Neural cell (in vitro differentiated cells): Measurements from ENCODE around the gene TACC2.

Experiments used
- EP300 ChIP-seq: fragments of 450-650 bp; conservative IDR thresholded peaks from 2 replicates; pipeline ENCODE4 v1.6.1; 2014; ENCODE audit warnings: antibody characterized with exemption, mild to moderate bottlenecking, moderate library complexity; ENCODE audit not compliant: poor library complexity, severe bottlenecking
- EZH2 ChIP-seq: fragments of 200-600, 300-800 bp; shearing (Covaris generic), sonication (generic); IDR thresholded peaks from 2 replicates; pipeline ENCODE4 v1.6.1; 2014; ENCODE audit warnings: antibody characterized with exemption, low read length, borderline replicate concordance, mild to moderate bottlenecking; ENCODE audit not compliant: insufficient read depth, poor library complexity, severe bottlenecking
- MXI1 ChIP-seq: fragments of 450-650 bp; conservative IDR thresholded peaks from 2 replicates; pipeline ENCODE4 v1.6.1; 2014; ENCODE audit warnings: antibody characterized with exemption, mild to moderate bottlenecking; ENCODE audit not compliant: poor library complexity, severe bottlenecking
- POLR2AphosphoS5 ChIP-seq: IDR thresholded peaks from 2 replicates; pipeline ENCODE4 v1.6.1; 2012
- SMC3 ChIP-seq: fragments of 450-650 bp; conservative IDR thresholded peaks from 2 replicates; pipeline ENCODE4 v1.6.1; 2014; ENCODE audit warnings: antibody characterized with exemption, mild to moderate bottlenecking, moderate library complexity; ENCODE audit not compliant: poor library complexity
- TF ChIP-seq, protein P1 (sequence below): IDR thresholded peaks from 2 replicates; pipeline ENCODE4 v1.6.1; 2012; ENCODE audit warnings: borderline replicate concordance
- TF ChIP-seq, protein P2 (sequence below): fragments of 450-650 bp; IDR thresholded peaks from 2 replicates; pipeline ENCODE4 v1.5.1; 2014; ENCODE audit warnings: antibody characterized with exemption, mild to moderate bottlenecking, moderate library complexity; ENCODE audit not compliant: poor library complexity, severe bottlenecking

DNA sequence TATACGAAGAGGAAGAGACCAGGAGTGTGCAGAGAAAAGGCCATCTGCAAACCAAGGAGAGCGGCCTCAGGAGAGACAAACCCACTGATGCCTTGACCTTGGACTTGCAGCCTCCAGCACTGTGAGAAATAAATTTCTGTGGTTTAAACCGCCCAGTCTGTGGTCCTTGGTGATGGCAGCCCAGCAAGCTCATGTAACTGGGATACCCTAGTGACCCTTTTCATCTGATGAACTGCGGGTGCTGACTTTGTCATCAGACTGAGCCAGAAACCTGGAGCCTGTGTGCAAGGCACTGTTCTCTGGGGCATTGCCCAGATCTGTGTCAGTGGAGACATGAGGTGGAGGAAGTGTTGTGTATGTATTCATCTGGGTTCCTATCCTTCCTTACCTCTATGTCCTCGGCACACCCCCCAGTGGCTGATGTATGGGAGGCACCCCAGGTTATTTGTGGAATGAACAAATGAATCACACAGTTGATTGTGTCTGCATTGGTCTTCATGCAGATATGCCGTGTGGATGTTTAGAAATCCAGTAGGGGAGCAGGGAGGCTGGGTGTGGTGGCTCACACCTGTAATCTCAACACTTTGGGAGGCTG, 217.6 kb downstream of the TACC2 start:
- TF ChIP-seq EP300: no peak
- TF ChIP-seq, protein P1, sequence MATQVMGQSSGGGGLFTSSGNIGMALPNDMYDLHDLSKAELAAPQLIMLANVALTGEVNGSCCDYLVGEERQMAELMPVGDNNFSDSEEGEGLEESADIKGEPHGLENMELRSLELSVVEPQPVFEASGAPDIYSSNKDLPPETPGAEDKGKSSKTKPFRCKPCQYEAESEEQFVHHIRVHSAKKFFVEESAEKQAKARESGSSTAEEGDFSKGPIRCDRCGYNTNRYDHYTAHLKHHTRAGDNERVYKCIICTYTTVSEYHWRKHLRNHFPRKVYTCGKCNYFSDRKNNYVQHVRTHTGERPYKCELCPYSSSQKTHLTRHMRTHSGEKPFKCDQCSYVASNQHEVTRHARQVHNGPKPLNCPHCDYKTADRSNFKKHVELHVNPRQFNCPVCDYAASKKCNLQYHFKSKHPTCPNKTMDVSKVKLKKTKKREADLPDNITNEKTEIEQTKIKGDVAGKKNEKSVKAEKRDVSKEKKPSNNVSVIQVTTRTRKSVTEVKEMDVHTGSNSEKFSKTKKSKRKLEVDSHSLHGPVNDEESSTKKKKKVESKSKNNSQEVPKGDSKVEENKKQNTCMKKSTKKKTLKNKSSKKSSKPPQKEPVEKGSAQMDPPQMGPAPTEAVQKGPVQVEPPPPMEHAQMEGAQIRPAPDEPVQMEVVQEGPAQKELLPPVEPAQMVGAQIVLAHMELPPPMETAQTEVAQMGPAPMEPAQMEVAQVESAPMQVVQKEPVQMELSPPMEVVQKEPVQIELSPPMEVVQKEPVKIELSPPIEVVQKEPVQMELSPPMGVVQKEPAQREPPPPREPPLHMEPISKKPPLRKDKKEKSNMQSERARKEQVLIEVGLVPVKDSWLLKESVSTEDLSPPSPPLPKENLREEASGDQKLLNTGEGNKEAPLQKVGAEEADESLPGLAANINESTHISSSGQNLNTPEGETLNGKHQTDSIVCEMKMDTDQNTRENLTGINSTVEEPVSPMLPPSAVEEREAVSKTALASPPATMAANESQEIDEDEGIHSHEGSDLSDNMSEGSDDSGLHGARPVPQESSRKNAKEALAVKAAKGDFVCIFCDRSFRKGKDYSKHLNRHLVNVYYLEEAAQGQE: no peak
- TF ChIP-seq, protein P2, sequence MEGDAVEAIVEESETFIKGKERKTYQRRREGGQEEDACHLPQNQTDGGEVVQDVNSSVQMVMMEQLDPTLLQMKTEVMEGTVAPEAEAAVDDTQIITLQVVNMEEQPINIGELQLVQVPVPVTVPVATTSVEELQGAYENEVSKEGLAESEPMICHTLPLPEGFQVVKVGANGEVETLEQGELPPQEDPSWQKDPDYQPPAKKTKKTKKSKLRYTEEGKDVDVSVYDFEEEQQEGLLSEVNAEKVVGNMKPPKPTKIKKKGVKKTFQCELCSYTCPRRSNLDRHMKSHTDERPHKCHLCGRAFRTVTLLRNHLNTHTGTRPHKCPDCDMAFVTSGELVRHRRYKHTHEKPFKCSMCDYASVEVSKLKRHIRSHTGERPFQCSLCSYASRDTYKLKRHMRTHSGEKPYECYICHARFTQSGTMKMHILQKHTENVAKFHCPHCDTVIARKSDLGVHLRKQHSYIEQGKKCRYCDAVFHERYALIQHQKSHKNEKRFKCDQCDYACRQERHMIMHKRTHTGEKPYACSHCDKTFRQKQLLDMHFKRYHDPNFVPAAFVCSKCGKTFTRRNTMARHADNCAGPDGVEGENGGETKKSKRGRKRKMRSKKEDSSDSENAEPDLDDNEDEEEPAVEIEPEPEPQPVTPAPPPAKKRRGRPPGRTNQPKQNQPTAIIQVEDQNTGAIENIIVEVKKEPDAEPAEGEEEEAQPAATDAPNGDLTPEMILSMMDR: no peak
- no peak for TF ChIP-seq POLR2AphosphoS5
- no peak for TF ChIP-seq MXI1
- TF ChIP-seq EZH2: no peak
- TF ChIP-seq SMC3: no peak
